ENCODE results near the gene LIN7A.
"Not testable (repeated sequence)": the region's sequence is repeated elsewhere in the genome, so short reads cannot be mapped to it uniquely, and the experiment has no call there.

The LIN7A gene

GRCh38 chr12:80920006-80920405, 17.7 kb downstream of the LIN7A start:
- DNase-seq (ENCODE audit: low read depth) = no peak

GRCh38 chr12:80917651-80918050, 20.1 kb downstream of the LIN7A start:
- DNase-seq (ENCODE audit: low read depth) = no peak

- no peak for DNase-seq (ENCODE audit: low read depth)
Observed at GRCh38 chr12:80912901-80913770, 24.6 kb downstream of the LIN7A start.

GRCh38 chr12:80909370-80909769, 28.4 kb downstream of the LIN7A start:
- no peak for DNase-seq (ENCODE audit: low read depth)

GRCh38 chr12:80902711-80903110, 35.0 kb downstream of the LIN7A start:
- DNase-seq (ENCODE audit: low read depth) = no peak

GRCh38 chr12:80901661-80902060, 36.1 kb downstream of the LIN7A start:
- DNase-seq (ENCODE audit: low read depth) = no peak

GRCh38 chr12:80895240-80895639, 42.5 kb downstream of the LIN7A start:
- DNase-seq (ENCODE audit: low read depth) = no peak

- DNase-seq (ENCODE audit: low read depth) = no peak
Observed at GRCh38 chr12:80894179-80894578, 43.6 kb downstream of the LIN7A start.

- DNase-seq (ENCODE audit: low read depth) = no peak
Observed at GRCh38 chr12:80892597-80893445, 44.9 kb downstream of the LIN7A start.

GRCh38 chr12:80884651-80885050, 53.1 kb downstream of the LIN7A start:
- DNase-seq (ENCODE audit: low read depth) = no peak

- no peak for DNase-seq (ENCODE audit: low read depth)
Observed at GRCh38 chr12:80881106-80881505, 56.6 kb downstream of the LIN7A start.

GRCh38 chr12:80878452-80878851, 59.3 kb downstream of the LIN7A start:
- DNase-seq (ENCODE audit: low read depth) = not testable (repeated sequence)

GRCh38 chr12:80877721-80878265, 59.9 kb downstream of the LIN7A start:
- DNase-seq (ENCODE audit: low read depth) = no peak

- no peak for DNase-seq (ENCODE audit: low read depth)
Observed at GRCh38 chr12:80872053-80872452, 65.7 kb downstream of the LIN7A start.

- DNase-seq (ENCODE audit: low read depth) = no peak
Observed at GRCh38 chr12:80869264-80869663, 68.5 kb downstream of the LIN7A start.

GRCh38 chr12:80868576-80868975, 69.2 kb downstream of the LIN7A start:
- no peak for DNase-seq (ENCODE audit: low read depth)

- DNase-seq (ENCODE audit: low read depth) = no peak
Observed at GRCh38 chr12:80867941-80868340, 69.8 kb downstream of the LIN7A start.

- DNase-seq (ENCODE audit: low read depth) = no peak
Observed at GRCh38 chr12:80864046-80864735, 73.5 kb downstream of the LIN7A start.

GRCh38 chr12:80862531-80862930, 75.2 kb downstream of the LIN7A start:
- DNase-seq (ENCODE audit: low read depth) = no peak

- peak; percentile 50 for DNase-seq (ENCODE audit: low read depth)
Observed at GRCh38 chr12:80861641-80862378, 75.9 kb downstream of the LIN7A start.

- DNase-seq (ENCODE audit: low read depth) = no peak
Observed at GRCh38 chr12:80860928-80861327, 76.8 kb downstream of the LIN7A start.

Data from HS-5 (cell line).